ENCODE results near the gene NMRAL1.

DNA sequence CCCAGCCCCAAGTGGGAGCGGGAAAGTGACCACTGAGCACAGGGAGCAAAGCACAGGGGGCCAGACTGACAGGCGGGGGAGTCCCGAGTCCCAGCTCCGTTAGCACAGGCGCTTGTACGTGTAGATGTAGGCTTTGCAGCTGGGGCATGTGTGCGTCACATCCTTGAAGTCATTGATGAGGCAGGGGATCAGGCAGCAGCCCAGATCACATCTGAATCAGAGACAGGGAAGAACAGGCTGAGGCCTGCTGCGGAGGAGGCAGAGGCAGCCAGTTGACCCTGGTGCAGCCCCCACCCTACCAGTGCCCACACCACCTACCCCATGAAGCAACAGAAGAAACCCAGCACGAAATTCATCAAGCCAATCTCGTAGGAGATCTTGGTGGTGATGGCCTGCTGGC, 38.0 kb upstream of the NMRAL1 start:
- TF ChIP-seq, protein P1, sequence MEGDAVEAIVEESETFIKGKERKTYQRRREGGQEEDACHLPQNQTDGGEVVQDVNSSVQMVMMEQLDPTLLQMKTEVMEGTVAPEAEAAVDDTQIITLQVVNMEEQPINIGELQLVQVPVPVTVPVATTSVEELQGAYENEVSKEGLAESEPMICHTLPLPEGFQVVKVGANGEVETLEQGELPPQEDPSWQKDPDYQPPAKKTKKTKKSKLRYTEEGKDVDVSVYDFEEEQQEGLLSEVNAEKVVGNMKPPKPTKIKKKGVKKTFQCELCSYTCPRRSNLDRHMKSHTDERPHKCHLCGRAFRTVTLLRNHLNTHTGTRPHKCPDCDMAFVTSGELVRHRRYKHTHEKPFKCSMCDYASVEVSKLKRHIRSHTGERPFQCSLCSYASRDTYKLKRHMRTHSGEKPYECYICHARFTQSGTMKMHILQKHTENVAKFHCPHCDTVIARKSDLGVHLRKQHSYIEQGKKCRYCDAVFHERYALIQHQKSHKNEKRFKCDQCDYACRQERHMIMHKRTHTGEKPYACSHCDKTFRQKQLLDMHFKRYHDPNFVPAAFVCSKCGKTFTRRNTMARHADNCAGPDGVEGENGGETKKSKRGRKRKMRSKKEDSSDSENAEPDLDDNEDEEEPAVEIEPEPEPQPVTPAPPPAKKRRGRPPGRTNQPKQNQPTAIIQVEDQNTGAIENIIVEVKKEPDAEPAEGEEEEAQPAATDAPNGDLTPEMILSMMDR (IDR thresholded peaks at IDR 0.05; ENCODE audit: low read depth, low read length) = no peak
- no peak for TF ChIP-seq EZH2phosphoT487 (IDR thresholded peaks at IDR 0.05; ENCODE audit: low read depth)

Measured in OCI-LY3 (cell line).